K562 (cell line): ENCODE results near the gene TIGD1. TPM values are rescaled to one million over a fixed set of nuclear protein-coding genes. Genes with fewer than 3 reads are reported as not detected.

Experiments
- CAMTA2 ChIP-seq: fragments of 250-450 bp; sonication (Bioruptor Pico); conservative IDR thresholded peaks from 2 replicates; pipeline ENCODE4 v1.5.1; 2022
- E4F1 ChIP-seq: fragments of 250-450 bp; sonication (Bioruptor Pico); IDR thresholded peaks from 2 replicates; pipeline ENCODE4 v1.5.0; 2021; ENCODE audit warnings: mild to moderate bottlenecking, borderline replicate concordance
- ELK1 ChIP-seq: sonication (generic); formaldehyde crosslinking; IDR thresholded peaks from 2 replicates; pipeline ENCODE4 v1.8.1; 2022; ENCODE audit warnings: missing genetic modification reagents
- HLTF ChIP-seq: fragments of 450-650 bp; IDR thresholded peaks from 2 replicates; pipeline ENCODE4 v1.6.1; 2016
- MLLT1 ChIP-seq, 2 experiments: fragments of 450-650 bp; IDR thresholded peaks; 2 replicates each; pipeline ENCODE4 v1.6.1; 2016
- SIN3B ChIP-seq: fragments of 450-650 bp; IDR thresholded peaks from 2 replicates; pipeline ENCODE4 v1.6.1; 2017; ENCODE audit warnings: low read depth, mild to moderate bottlenecking, moderate library complexity
- ZZZ3 ChIP-seq: fragments of 450-650 bp; IDR thresholded peaks from 2 replicates; pipeline ENCODE4 v1.6.1; 2016; ENCODE audit warnings: antibody characterized with exemption, mild to moderate bottlenecking, moderate library complexity
- polyA plus RNA-seq, 8 experiments: library from polyadenylated mRNA; depleted of rRNA in 4 of 8; stranded (reverse) in 5 of 8; unstranded in 3 of 8; fragments of >200 nt; fragmentation: Nextera tagmentation in 2 of 8; fragmentation: Illumina TruSeq in 1 of 8; extraction: Ambion mirVana in 2 of 8; extraction: Trizol in 1 of 8; gene quantifications; 2 replicates each; pipeline versions ENCODE4 v1.2.1 to v1.2.3, GENCODE V29; 2011 to 2014; ENCODE audit warnings: inconsistent platforms in 1 of 8, missing spikeins in 1 of 8
- total RNA-seq, 7 experiments: library from RNA; depleted of rRNA in 6 of 7; stranded (reverse); fragments of >200 nt in 6 of 7; fragmentation: Illumina TruSeq in 2 of 7; extraction: Trizol in 2 of 7; gene quantifications; 2 replicates each; pipeline versions ENCODE4 v1.2.1 to v1.2.3, GENCODE V29; 2011 to 2021; ENCODE audit warnings: low replicate concordance in 1 of 7

The TIGD1 gene
- total and polyA plus RNA-seq, 9 of the 15 experiments (the other 6 are each of a cell fraction or from before 2014, with no cell fraction given) = 2.0 to 10.1 (median 6.6) TPM

GRCh38 chr2:232527905-232528470, 22.4 kb downstream of the TIGD1 start (continued):
- TF ChIP-seq SIN3B (no peak), ELK1 (CRISPR knock-in tag) (no peak), CAMTA2 (CRISPR knock-in tag) (no peak), E4F1 (CRISPR knock-in tag) (no peak), ZZZ3 (no peak), MLLT1 (IDR thresholded peaks at IDR 0.05) (no peak), HLTF (no peak)
